HEK293T (cell line): ENCODE measurements around the gene PARP12.

Experiments used
- BHLHE40 ChIP-seq: fragments of 450-650 bp; IDR thresholded peaks from 2 replicates; pipeline ENCODE4 v1.6.1; 2016; ENCODE audit warnings: mild to moderate bottlenecking, moderate library complexity, borderline replicate concordance
- ELF4 ChIP-seq: fragments of 450-650 bp; IDR thresholded peaks from 2 replicates; pipeline ENCODE4 v1.6.1; 2017; ENCODE audit warnings: antibody characterized with exemption
- FOXA1 ChIP-seq: fragments of 450-650 bp; IDR thresholded peaks from 2 replicates; pipeline ENCODE4 v1.6.1; 2016; ENCODE audit warnings: mild to moderate bottlenecking
- FOXM1 ChIP-seq: fragments of 450-650 bp; IDR thresholded peaks from 2 replicates; pipeline ENCODE4 v1.6.1; 2017; ENCODE audit warnings: mild to moderate bottlenecking, borderline replicate concordance
- HDGF ChIP-seq: fragments of 450-650 bp; IDR thresholded peaks from 2 replicates; pipeline ENCODE4 v1.6.1; 2017; ENCODE audit warnings: antibody characterized with exemption, borderline replicate concordance
- SUZ12 ChIP-seq: fragments of 450-650 bp; IDR thresholded peaks from 2 replicates; pipeline ENCODE4 v1.6.1; 2016; ENCODE audit warnings: mild to moderate bottlenecking
- TARDBP ChIP-seq: fragments of 450-650 bp; IDR thresholded peaks from 2 replicates; pipeline ENCODE4 v1.6.1; 2016

- no peak for TF ChIP-seq TARDBP
- no peak for TF ChIP-seq BHLHE40
- no peak for TF ChIP-seq SUZ12
- TF ChIP-seq FOXA1: no peak
- no peak for TF ChIP-seq FOXM1
- no peak for TF ChIP-seq ELF4
- TF ChIP-seq HDGF: no peak
These were observed 58.8 kb downstream of the PARP12 start for GRCh38 chr7:140003913-140004382.
